ENCODE data around the gene CSNK1G2.
A peak's percentile ranks its signal among the peaks of the same experiment; 100 is the strongest.

The CSNK1G2 gene

DNA sequence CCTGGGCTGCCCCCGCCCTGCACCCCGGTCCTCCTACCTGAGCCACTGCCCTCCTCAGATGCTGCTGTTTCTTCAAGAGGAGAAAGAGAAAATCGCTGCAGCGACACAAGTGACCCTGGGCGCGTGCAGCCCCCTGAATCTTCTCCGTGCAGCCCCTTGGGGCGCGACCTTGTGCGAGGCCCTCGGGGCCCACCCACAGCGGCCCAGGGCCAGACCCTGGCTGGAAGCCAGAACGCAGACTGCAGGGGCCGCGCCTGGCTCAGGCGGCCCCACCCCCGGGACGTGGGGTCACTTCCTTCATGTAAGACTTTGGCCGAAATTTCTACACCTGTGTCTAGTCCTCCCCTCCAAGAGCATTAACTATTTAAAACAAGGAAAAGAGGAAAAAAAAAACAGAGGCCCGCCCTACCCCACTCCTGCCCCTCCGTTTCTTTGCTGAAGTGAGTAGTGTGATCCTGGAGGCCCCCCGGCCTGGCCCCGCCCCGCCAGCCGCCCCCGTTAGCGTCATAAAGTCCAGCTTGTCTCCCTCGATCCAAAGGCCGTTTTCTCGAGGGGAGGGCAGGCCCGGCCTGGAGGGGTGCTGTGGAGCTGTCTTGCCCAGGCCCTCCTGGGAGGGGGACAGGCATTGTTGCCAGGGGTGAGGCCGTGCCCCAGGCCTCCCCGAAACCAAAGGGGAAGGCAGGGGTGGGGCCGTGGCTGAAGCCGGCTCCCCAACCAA, 39.3 kb downstream of the CSNK1G2 start:
- H3K27me3 ChIP-seq (ENCODE audit: insufficient read depth, low read length), result no peaks in the 10 kb centered on the region
- WGBS (ENCODE audit: extremely low coverage, insufficient coverage, insufficient read length), result no CpG with 5 or more reads among the region's 35 CpGs
- no peak overlapping the region for H2AFZ ChIP-seq (ENCODE audit: insufficient read depth, low read length, poor library complexity)
- no peak overlapping the region for H3K4me2 ChIP-seq (ENCODE audit: low read length)
- H2BK120ac ChIP-seq (ENCODE audit: insufficient read depth, low read length, poor library complexity), result no peak overlapping the region
- no peak overlapping the region for H3K4ac ChIP-seq (ENCODE audit: low read depth, low read length)
- DNase-seq, result no peak
- no peak overlapping the region for H3K9ac ChIP-seq (ENCODE audit: low read length)
- H4K91ac ChIP-seq (ENCODE audit: low read depth, low read length), result peak overlapping the region; percentile 26
- no peaks in the 10 kb centered on the region for H3K79me1 ChIP-seq (ENCODE audit: low read length)
- H3K36me3 ChIP-seq (ENCODE audit: control insufficient read depth in 1 of 2, insufficient read depth in 2 of 2, low read length in 2 of 2), result peaks cover 68 to 70% of the 10 kb centered on the region in 2 experiments
- H4K8ac ChIP-seq (ENCODE audit: low read depth, low read length), result no peak overlapping the region
- no peak overlapping the region for H3K23ac ChIP-seq (ENCODE audit: low read length)
- no peak overlapping the region for H2BK5ac ChIP-seq (ENCODE audit: low read depth, low read length, poor library complexity)
- no peak overlapping the region for H3K18ac ChIP-seq (ENCODE audit: low read length)
- no peaks in the 10 kb centered on the region for H3K79me2 ChIP-seq (ENCODE audit: control insufficient read depth, insufficient read depth, low read length, poor library complexity)
- H2BK12ac ChIP-seq (ENCODE audit: low read length), result no peak overlapping the region
- H3K9me3 ChIP-seq (ENCODE audit: insufficient read depth, low read depth, low read length), result no peaks in the 10 kb centered on the region
- no peak overlapping the region for H3K4me3 ChIP-seq (ENCODE audit: low read depth, low read length)
- H2AK5ac ChIP-seq (ENCODE audit: low read length), result no peak overlapping the region
- H3K4me1 ChIP-seq (ENCODE audit: control insufficient read depth in 1 of 2, insufficient read depth in 2 of 2, low read length in 2 of 2), result peaks cover 9 to 11% of the 10 kb centered on the region in 2 experiments
- no peak overlapping the region for H4K12ac ChIP-seq (ENCODE audit: low read depth, low read length)
- H3K27ac ChIP-seq (ENCODE audit: low read depth, low read length), result no peak overlapping the region
- no peak overlapping the region for H3K14ac ChIP-seq (ENCODE audit: low read length)

DNA sequence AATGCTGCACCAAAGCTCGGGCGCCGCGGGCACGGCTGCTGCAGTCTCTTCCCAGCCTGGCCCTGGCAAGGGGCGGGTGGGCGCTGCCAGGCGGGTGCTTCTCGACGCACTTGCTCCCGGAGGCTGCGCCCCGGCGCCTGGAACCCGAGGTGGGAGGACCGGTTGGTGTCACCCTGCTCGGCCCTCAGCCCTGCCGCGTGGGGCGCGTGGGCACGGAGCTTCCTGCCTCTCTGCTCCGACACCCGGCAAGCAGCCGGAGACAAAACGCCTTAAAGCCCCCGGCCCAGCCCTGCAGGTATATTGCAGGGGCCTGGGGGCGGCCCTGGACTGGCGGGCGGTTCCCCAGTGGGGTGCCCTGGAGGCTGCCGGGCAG, 39.8 kb downstream of the CSNK1G2 start:
- H3K4ac ChIP-seq (ENCODE audit: low read depth, low read length), result no peak overlapping the region
- peaks cover 66 to 70% of the 10 kb centered on the region in 2 experiments for H3K36me3 ChIP-seq (ENCODE audit: control insufficient read depth in 1 of 2, insufficient read depth in 2 of 2, low read length in 2 of 2)
- H3K18ac ChIP-seq (ENCODE audit: low read length), result no peak overlapping the region
- H3K79me1 ChIP-seq (ENCODE audit: low read length), result no peaks in the 10 kb centered on the region
- no peak overlapping the region for H3K23ac ChIP-seq (ENCODE audit: low read length)
- H3K4me3 ChIP-seq (ENCODE audit: low read depth, low read length), result no peak overlapping the region
- H4K8ac ChIP-seq (ENCODE audit: low read depth, low read length), result no peak overlapping the region
- H3K4me2 ChIP-seq (ENCODE audit: low read length), result no peak overlapping the region
- H2AK5ac ChIP-seq (ENCODE audit: low read length), result no peak overlapping the region
- no peak overlapping the region for H2BK12ac ChIP-seq (ENCODE audit: low read length)
- H2BK120ac ChIP-seq (ENCODE audit: insufficient read depth, low read length, poor library complexity), result no peak overlapping the region
- H2AFZ ChIP-seq (ENCODE audit: insufficient read depth, low read length, poor library complexity), result no peak overlapping the region
- no peak overlapping the region for H3K27ac ChIP-seq (ENCODE audit: low read depth, low read length)
- peak overlapping the region; percentile 26 for H4K91ac ChIP-seq (ENCODE audit: low read depth, low read length)
- no peak overlapping the region for H4K12ac ChIP-seq (ENCODE audit: low read depth, low read length)
- no peak overlapping the region for H2BK5ac ChIP-seq (ENCODE audit: low read depth, low read length, poor library complexity)
- no peak for DNase-seq
- H3K4me1 ChIP-seq (ENCODE audit: control insufficient read depth in 1 of 2, insufficient read depth in 2 of 2, low read length in 2 of 2), result peaks cover 9 to 11% of the 10 kb centered on the region in 2 experiments
- no peaks in the 10 kb centered on the region for H3K27me3 ChIP-seq (ENCODE audit: insufficient read depth, low read length)
- H3K9ac ChIP-seq (ENCODE audit: low read length), result no peak overlapping the region
- WGBS (ENCODE audit: extremely low coverage, insufficient coverage, insufficient read length), result no CpG with 5 or more reads among the region's 31 CpGs
- no peaks in the 10 kb centered on the region for H3K79me2 ChIP-seq (ENCODE audit: control insufficient read depth, insufficient read depth, low read length, poor library complexity)
- H3K9me3 ChIP-seq (ENCODE audit: insufficient read depth, low read depth, low read length), result no peaks in the 10 kb centered on the region
- no peak overlapping the region for H3K14ac ChIP-seq (ENCODE audit: low read length)

DNA sequence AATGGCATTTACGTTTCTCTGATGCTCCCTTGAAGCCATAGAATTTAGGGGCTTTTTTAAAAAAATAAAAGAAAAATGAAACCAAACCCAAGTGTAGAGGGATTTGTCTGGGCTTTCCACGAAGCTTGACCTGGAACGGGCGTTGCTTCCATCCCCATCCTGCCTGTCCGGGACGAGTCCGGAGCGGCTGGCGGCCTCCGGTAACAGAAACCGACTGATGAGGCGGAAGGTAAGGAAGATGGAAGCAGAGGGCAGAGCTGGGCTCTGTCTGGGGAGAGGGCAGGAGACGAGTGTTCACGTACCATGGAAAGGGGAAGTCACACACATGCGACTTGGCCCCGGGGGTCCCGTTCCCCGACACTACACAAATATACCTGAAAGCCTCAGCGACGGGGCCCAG, 40.3 kb downstream of the CSNK1G2 start:
- Histone ChIP-seq H2BK5ac (ENCODE audit: low read depth, low read length, poor library complexity) (no peak overlapping the region), H2AK5ac (ENCODE audit: low read length) (no peak overlapping the region), H3K23ac (ENCODE audit: low read length) (no peak overlapping the region), H3K4me2 (ENCODE audit: low read length) (no peak overlapping the region), H3K79me1 (ENCODE audit: low read length) (no peaks in the 10 kb centered on the region), H4K12ac (ENCODE audit: low read depth, low read length) (no peak overlapping the region), H3K4me1 (ENCODE audit: control insufficient read depth in 1 of 2, insufficient read depth in 2 of 2, low read length in 2 of 2) (peaks cover 9 to 11% of the 10 kb centered on the region in 2 experiments), H2BK12ac (ENCODE audit: low read length) (no peak overlapping the region), H3K9me3 (ENCODE audit: insufficient read depth, low read depth, low read length) (no peaks in the 10 kb centered on the region), H3K27ac (ENCODE audit: low read depth, low read length) (no peak overlapping the region), H3K14ac (ENCODE audit: low read length) (no peak overlapping the region), H3K4me3 (ENCODE audit: low read depth, low read length) (no peak overlapping the region), H4K91ac (ENCODE audit: low read depth, low read length) (no peak overlapping the region), H2BK120ac (ENCODE audit: insufficient read depth, low read length, poor library complexity) (no peak overlapping the region), H3K9ac (ENCODE audit: low read length) (no peak overlapping the region), H3K18ac (ENCODE audit: low read length) (no peak overlapping the region), H3K79me2 (ENCODE audit: control insufficient read depth, insufficient read depth, low read length, poor library complexity) (no peaks in the 10 kb centered on the region), H3K36me3 (ENCODE audit: control insufficient read depth in 1 of 2, insufficient read depth in 2 of 2, low read length in 2 of 2) (peaks cover 67 to 70% of the 10 kb centered on the region in 2 experiments), H3K27me3 (ENCODE audit: insufficient read depth, low read length) (no peaks in the 10 kb centered on the region), H2AFZ (ENCODE audit: insufficient read depth, low read length, poor library complexity) (no peak overlapping the region), H4K8ac (ENCODE audit: low read depth, low read length) (no peak overlapping the region), H3K4ac (ENCODE audit: low read depth, low read length) (no peak overlapping the region)
- no CpG with 5 or more reads among the region's 20 CpGs for WGBS (ENCODE audit: extremely low coverage, insufficient coverage, insufficient read length)
- no peak for DNase-seq

DNA sequence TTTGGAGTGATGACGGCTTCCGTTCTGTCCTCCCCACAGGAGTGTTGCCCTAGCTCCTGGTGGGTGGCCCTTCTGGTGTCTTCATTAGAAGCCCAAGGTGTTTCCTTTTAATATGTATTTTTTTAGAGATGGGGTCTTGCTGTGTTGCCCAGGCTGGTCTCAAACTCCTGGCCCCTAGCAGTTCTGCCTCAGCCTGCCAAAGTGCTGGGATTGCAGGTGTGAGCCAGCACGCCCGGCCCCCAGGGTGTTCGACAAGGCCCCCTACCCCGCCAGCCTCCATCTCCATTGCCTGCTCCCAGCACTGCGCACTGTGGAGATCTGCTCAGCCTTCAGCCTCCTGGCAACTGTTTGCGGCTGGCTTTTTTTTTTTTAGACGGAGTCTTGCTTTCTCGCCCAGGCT, 43.4 kb downstream of the CSNK1G2 start:
- Histone ChIP-seq H3K79me2 (ENCODE audit: control insufficient read depth, insufficient read depth, low read length, poor library complexity) (no peaks in the 10 kb centered on the region), H3K4me2 (ENCODE audit: low read length) (no peak overlapping the region), H3K27me3 (ENCODE audit: insufficient read depth, low read length) (no peaks in the 10 kb centered on the region), H3K4me3 (ENCODE audit: low read depth, low read length) (no peak overlapping the region), H3K79me1 (ENCODE audit: low read length) (no peaks in the 10 kb centered on the region), H3K36me3 (ENCODE audit: control insufficient read depth in 1 of 2, insufficient read depth in 2 of 2, low read length in 2 of 2) (peaks cover 75 to 81% of the 10 kb centered on the region in 2 experiments), H2AK5ac (ENCODE audit: low read length) (no peak overlapping the region), H3K27ac (ENCODE audit: low read depth, low read length) (no peak overlapping the region), H2BK12ac (ENCODE audit: low read length) (no peak overlapping the region), H3K9me3 (ENCODE audit: insufficient read depth, low read depth, low read length) (no peaks in the 10 kb centered on the region), H3K4me1 (ENCODE audit: control insufficient read depth in 1 of 2, insufficient read depth in 2 of 2, low read length in 2 of 2) (peaks cover 0 to under 1% of the 10 kb centered on the region in 2 experiments), H3K23ac (ENCODE audit: low read length) (no peak overlapping the region), H4K12ac (ENCODE audit: low read depth, low read length) (no peak overlapping the region), H4K8ac (ENCODE audit: low read depth, low read length) (no peak overlapping the region), H3K14ac (ENCODE audit: low read length) (no peak overlapping the region), H2AFZ (ENCODE audit: insufficient read depth, low read length, poor library complexity) (no peak overlapping the region), H2BK5ac (ENCODE audit: low read depth, low read length, poor library complexity) (no peak overlapping the region), H3K4ac (ENCODE audit: low read depth, low read length) (no peak overlapping the region), H2BK120ac (ENCODE audit: insufficient read depth, low read length, poor library complexity) (no peak overlapping the region), H3K18ac (ENCODE audit: low read length) (no peak overlapping the region), H4K91ac (ENCODE audit: low read depth, low read length) (no peak overlapping the region), H3K9ac (ENCODE audit: low read length) (no peak overlapping the region)
- DNase-seq, result no peak
- WGBS (ENCODE audit: extremely low coverage, insufficient coverage, insufficient read length), result no CpG with 5 or more reads among the region's 10 CpGs
